HFFc6 (cell line): Measurements from ENCODE around the gene RBM34. TPM values are rescaled to one million over a fixed set of nuclear protein-coding genes. Genes with fewer than 3 reads are reported as not detected.

Source experiments
- DNase-seq: peaks from one replicate; pipeline ENCODE4 v3.0.0-alpha.2; 2018
- H3K27ac Mint-ChIP-seq: 2 replicates; pipeline ENCODE4 v1.8.0; 2020; ENCODE audit warnings: mild to moderate bottlenecking, mixed read lengths
- H3K27me3 Mint-ChIP-seq: 2 replicates; pipeline ENCODE4 v1.8.0; 2021; ENCODE audit warnings: mild to moderate bottlenecking, moderate library complexity, mixed read lengths; ENCODE audit not compliant: insufficient read depth
- H3K36me3 Mint-ChIP-seq: 2 replicates; pipeline ENCODE4 v1.8.0; 2021; ENCODE audit warnings: low read depth, mixed read lengths
- H3K4me1 Mint-ChIP-seq: 2 replicates; pipeline ENCODE4 v1.8.0; 2020; ENCODE audit warnings: low read depth, mixed read lengths
- H3K4me3 Mint-ChIP-seq: 2 replicates; pipeline ENCODE4 v1.8.0; 2020; ENCODE audit warnings: mild to moderate bottlenecking, moderate library complexity, mixed read lengths
- H3K9me3 Mint-ChIP-seq: 2 replicates; pipeline ENCODE4 v1.8.0; 2020; ENCODE audit warnings: mild to moderate bottlenecking, mixed read lengths
- total RNA-seq, 6 experiments: library from RNA; stranded (reverse); fragmentation: NEBNext Ultra II Directional; extraction: Animal tissue kit (Norgen Biotek cat#: 25700); gene quantifications; 2 replicates in 1 of 6; 3 replicates in 5 of 6; pipeline ENCODE4 v1.2.3, GENCODE V29; 2021
- TF ChIP-seq, protein P1 (sequence below): fragments of 200-600 bp; sonication (generic); IDR thresholded peaks from 2 replicates; pipeline ENCODE4 v1.5.0; 2021; ENCODE audit warnings: antibody characterized with exemption, mild to moderate bottlenecking

RBM34 gene
- total RNA-seq, 6 experiments from 2014 or later = 68.6 to 85.2 (median 75.4) TPM

DNA sequence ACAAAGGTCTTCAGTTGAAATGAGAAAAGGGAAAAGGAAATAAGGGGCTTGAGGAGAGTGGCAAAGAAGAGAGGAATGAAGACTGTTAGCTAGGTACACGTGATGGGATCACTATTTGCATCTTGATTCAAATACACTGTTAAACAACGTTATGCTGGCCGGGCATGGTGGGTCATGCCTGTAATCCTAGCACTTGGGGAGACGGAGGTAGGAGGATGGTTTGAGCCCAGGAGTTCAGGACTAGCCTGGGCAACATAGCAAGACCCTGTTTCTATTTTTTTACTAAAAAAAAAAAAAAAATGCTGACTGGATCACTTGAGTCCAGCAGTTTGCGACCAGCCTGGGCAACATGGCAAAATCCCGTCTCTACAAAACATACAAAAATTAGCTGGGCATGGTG lies 2.4 kb downstream of the RBM34 start:
- H3K9me3 Mint-ChIP-seq = no peaks in the 10 kb centered on the region
- H3K27ac Mint-ChIP-seq = no peak overlapping the region
- H3K36me3 Mint-ChIP-seq = peaks cover 22% of the 10 kb centered on the region
- H3K4me1 Mint-ChIP-seq = peaks cover 19% of the 10 kb centered on the region
- no peak overlapping the region for H3K4me3 Mint-ChIP-seq
- H3K27me3 Mint-ChIP-seq = peaks cover 6% of the 10 kb centered on the region
- TF ChIP-seq, protein P1, sequence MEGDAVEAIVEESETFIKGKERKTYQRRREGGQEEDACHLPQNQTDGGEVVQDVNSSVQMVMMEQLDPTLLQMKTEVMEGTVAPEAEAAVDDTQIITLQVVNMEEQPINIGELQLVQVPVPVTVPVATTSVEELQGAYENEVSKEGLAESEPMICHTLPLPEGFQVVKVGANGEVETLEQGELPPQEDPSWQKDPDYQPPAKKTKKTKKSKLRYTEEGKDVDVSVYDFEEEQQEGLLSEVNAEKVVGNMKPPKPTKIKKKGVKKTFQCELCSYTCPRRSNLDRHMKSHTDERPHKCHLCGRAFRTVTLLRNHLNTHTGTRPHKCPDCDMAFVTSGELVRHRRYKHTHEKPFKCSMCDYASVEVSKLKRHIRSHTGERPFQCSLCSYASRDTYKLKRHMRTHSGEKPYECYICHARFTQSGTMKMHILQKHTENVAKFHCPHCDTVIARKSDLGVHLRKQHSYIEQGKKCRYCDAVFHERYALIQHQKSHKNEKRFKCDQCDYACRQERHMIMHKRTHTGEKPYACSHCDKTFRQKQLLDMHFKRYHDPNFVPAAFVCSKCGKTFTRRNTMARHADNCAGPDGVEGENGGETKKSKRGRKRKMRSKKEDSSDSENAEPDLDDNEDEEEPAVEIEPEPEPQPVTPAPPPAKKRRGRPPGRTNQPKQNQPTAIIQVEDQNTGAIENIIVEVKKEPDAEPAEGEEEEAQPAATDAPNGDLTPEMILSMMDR = no peak
- DNase-seq = no peak

DNA sequence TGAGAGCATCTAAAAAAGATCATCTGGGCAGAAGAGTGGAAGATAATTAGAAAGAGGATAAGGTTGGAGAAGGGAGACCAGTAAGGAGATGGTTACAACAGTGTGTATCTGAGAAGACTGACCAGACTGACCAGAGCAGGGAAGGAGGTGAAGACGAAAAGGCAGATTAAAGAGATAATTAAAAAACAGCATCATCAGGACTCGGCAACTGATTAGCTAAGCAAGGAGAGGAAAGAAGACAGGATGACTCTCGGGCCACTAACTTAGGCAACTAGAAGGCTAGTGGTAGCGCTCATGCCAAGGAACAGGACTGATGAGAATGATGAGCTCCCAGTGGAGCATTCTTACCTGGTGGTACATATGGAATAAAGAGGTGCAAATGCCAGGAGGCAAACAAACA lies 3.9 kb downstream of the RBM34 start:
- DNase-seq = no peak
- peaks cover 23% of the 10 kb centered on the region for H3K36me3 Mint-ChIP-seq
- peaks cover 18% of the 10 kb centered on the region for H3K4me1 Mint-ChIP-seq
- peaks cover 6% of the 10 kb centered on the region for H3K27me3 Mint-ChIP-seq
- TF ChIP-seq, protein P1 = no peak
- no peak overlapping the region for H3K27ac Mint-ChIP-seq
- H3K4me3 Mint-ChIP-seq = no peak overlapping the region
- no peaks in the 10 kb centered on the region for H3K9me3 Mint-ChIP-seq

DNA sequence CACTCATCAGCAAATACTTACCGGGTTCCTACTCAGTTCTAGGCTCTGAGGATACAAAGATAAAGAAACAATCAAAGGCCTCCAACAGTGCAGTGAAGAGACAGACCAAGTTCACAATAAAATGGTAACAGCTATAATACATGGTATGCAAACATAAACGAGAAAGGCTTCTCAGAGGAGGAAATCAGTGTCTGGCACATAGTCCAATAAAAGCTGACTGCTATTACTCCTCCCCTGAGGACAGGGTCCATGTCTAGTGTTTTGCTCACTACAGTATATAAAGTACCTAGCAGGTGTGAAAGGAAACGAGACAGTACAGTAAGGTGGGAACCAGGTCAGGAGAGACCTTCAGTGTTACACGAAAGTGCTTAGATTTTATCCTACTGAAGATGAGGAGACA lies 4.3 kb downstream of the RBM34 start:
- Mint-ChIP-seq H3K27me3 (peaks cover 6% of the 10 kb centered on the region), H3K4me1 (peaks cover 14% of the 10 kb centered on the region), H3K36me3 (peaks cover 23% of the 10 kb centered on the region), H3K27ac (no peak overlapping the region), H3K9me3 (no peaks in the 10 kb centered on the region), H3K4me3 (no peak overlapping the region)
- DNase-seq = no peak
- TF ChIP-seq, protein P1 = no peak

DNA sequence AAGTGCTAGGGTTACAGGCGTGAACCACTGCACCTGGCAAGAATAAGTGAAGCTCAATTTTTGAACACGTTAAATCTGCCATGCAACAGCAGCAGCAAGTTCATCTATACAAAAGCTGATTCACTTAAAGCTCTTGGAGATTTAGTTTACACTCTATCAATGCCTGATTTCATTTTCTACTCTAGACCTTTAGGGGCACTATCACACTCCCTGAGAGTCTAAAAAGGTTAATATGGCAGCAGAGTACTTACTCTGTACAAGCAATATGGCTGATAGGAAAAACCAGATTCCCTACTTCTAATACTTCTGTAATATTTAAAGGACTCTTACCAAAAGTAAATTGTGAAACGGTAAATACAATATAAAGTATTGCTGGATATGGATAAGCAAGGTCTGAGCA lies 4.8 kb downstream of the RBM34 start:
- TF ChIP-seq, protein P1 = no peak
- Mint-ChIP-seq H3K4me1 (peaks cover 10% of the 10 kb centered on the region), H3K4me3 (no peak overlapping the region), H3K36me3 (peaks cover 26% of the 10 kb centered on the region), H3K27ac (no peak overlapping the region), H3K9me3 (no peaks in the 10 kb centered on the region), H3K27me3 (peaks cover 6% of the 10 kb centered on the region)
- no peak for DNase-seq

DNA sequence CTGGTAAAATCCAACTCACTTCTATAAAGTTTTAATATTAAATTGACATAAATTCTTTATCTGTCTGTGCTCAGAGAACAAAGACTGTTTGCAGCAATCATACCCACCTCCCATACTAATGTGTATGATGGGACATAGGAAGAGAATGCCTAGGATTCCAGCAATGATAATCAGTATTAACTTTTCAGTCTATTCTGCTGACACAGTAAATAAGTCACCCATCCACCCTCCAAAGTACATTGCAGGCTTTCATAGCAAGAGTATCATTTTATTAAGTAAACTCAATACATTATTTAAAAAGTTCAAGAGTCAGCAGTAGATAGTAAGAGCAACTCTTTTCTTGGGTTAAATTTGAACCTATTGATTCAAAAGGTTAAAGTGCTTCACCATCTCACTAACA lies 8.8 kb downstream of the RBM34 start:
- Mint-ChIP-seq H3K4me1 (no peaks in the 10 kb centered on the region; the same call in 1 of the 2 replicates), H3K9me3 (no peaks in the 10 kb centered on the region), H3K27ac (no peak overlapping the region), H3K27me3 (peaks cover 1% of the 10 kb centered on the region; the same call in 1 of the 2 replicates), H3K4me3 (no peak overlapping the region), H3K36me3 (peaks cover 26% of the 10 kb centered on the region)
- DNase-seq = no peak
- TF ChIP-seq, protein P1 = no peak

DNA sequence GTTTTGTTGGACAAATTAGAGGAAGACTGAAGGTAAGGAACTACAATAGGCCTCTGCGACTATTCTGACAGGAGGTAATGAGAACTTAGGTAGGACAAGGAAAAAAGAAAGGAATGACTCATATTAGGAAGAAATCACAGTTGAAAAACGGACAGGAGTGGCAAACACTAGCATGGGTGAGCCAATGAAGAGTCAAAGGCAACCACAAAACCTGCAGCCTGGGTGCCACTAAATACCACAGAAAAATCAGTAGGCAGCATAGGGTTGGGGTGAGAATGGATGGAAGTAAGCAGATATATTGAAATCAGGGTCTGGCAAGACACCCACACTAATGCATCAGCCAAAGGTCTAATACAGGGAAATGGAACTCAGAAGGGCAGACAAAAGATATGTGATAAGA lies 10.0 kb downstream of the RBM34 start:
- H3K4me1 Mint-ChIP-seq = no peaks in the 10 kb centered on the region; the same call in 1 of the 2 replicates
- TF ChIP-seq, protein P1 = no peak
- peaks cover 26% of the 10 kb centered on the region for H3K36me3 Mint-ChIP-seq
- no peaks in the 10 kb centered on the region for H3K9me3 Mint-ChIP-seq
- DNase-seq = no peak
- no peak overlapping the region for H3K27ac Mint-ChIP-seq
- H3K27me3 Mint-ChIP-seq = peaks cover 1% of the 10 kb centered on the region; the same call in 1 of the 2 replicates
- no peak overlapping the region for H3K4me3 Mint-ChIP-seq
